Measurements from ENCODE around the gene CYTH2.
A peak's percentile ranks its signal among the peaks of the same experiment; 100 is the strongest.

Gene CYTH2

DNA sequence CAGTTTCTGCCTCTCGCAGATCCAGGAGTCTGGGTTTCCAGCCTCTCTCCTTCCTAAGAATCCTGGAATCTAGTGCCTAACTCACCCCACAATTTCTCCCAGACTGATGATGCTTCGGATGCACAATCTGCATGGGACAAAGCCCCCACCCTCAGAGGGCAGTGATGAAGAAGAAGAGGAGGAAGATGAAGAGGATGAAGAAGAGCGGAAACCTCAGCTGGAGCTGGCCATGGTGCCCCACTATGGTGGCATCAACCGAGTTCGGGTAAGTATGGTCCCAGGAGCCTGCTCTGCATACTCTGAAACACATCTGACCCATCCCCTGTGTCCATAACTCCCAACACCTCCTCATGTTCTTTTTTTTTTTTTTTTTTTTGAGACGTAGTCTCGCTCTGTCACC lies 22.6 kb upstream of the CYTH2 start:
- Mint-ChIP-seq H3K4me1 (peaks cover 41% of the 10 kb centered on the region), H3K27me3 (peaks cover 8% of the 10 kb centered on the region), H3K36me3 (peaks cover 17% of the 10 kb centered on the region), H3K9me3 (no peaks in the 10 kb centered on the region), H3K27ac (no peak overlapping the region), H3K4me3 (peak overlapping the region; percentile 95)

DNA sequence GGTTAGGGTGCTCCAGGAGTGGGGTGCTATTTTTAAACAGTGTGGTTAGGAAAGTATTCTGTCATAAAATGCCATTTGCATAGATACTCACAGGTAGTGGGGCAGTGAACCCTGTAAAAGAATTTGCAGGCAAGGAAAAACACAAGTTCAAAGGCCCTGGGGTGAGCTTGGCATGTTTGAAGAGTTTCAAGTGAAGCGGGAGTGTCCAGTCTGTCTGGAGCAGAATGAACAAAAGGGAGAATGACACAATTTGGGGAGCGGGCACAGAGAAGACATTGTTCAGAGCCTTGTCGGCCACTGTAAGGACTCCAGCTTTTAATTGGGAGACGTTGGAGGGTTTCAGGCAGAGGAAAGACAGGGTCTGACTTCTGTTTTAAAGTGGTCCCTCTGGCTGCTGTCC lies 20.6 kb upstream of the CYTH2 start:
- H3K27ac Mint-ChIP-seq = peak overlapping the region; percentile 57
- peaks cover 17% of the 10 kb centered on the region for H3K36me3 Mint-ChIP-seq
- peaks cover 34% of the 10 kb centered on the region for H3K4me1 Mint-ChIP-seq
- no peaks in the 10 kb centered on the region for H3K9me3 Mint-ChIP-seq
- peaks cover 6% of the 10 kb centered on the region for H3K27me3 Mint-ChIP-seq
- H3K4me3 Mint-ChIP-seq = peak overlapping the region; percentile 8

DNA sequence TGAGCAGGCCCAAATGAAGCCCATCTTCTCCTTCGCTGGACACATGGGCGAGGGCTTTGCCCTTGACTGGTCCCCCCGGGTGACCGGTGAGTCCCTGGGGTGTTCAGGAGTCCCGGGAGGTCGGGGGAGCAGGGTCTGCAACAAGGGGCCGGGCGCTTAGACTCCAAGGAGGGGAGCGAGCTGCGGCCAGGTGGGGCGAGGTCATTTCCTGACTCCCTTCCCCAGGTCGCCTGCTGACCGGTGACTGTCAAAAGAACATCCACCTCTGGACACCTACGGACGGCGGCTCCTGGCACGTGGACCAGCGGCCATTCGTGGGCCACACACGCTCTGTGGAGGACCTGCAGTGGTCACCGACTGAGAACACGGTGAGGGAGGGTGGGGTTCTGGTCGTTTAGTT lies 18.7 kb upstream of the CYTH2 start:
- no peaks in the 10 kb centered on the region for H3K9me3 Mint-ChIP-seq
- peaks cover 20% of the 10 kb centered on the region for H3K36me3 Mint-ChIP-seq
- H3K4me1 Mint-ChIP-seq = peaks cover 28% of the 10 kb centered on the region
- no peak overlapping the region for H3K27ac Mint-ChIP-seq
- no peaks in the 10 kb centered on the region for H3K27me3 Mint-ChIP-seq
- no peak overlapping the region for H3K4me3 Mint-ChIP-seq

DNA sequence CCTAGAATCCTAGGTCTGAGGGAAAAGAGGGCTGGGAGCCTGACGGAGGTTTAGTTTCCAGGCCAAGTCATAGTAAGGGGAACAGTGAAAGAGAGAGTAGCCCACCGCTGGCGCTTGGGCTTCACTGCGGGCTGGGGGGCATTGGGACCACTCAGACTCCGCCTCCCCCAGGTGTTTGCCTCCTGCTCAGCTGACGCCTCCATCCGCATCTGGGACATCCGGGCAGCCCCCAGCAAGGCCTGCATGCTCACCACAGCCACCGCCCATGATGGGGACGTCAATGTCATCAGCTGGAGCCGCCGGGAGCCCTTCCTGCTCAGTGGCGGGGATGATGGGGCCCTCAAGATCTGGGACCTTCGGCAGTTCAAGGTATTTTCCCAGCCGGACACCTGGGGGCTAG lies 18.3 kb upstream of the CYTH2 start:
- H3K4me3 Mint-ChIP-seq = no peak overlapping the region
- peaks cover 17% of the 10 kb centered on the region for H3K36me3 Mint-ChIP-seq
- H3K27me3 Mint-ChIP-seq = no peaks in the 10 kb centered on the region
- H3K4me1 Mint-ChIP-seq = peaks cover 24% of the 10 kb centered on the region
- H3K27ac Mint-ChIP-seq = no peak overlapping the region
- H3K9me3 Mint-ChIP-seq = no peaks in the 10 kb centered on the region

DNA sequence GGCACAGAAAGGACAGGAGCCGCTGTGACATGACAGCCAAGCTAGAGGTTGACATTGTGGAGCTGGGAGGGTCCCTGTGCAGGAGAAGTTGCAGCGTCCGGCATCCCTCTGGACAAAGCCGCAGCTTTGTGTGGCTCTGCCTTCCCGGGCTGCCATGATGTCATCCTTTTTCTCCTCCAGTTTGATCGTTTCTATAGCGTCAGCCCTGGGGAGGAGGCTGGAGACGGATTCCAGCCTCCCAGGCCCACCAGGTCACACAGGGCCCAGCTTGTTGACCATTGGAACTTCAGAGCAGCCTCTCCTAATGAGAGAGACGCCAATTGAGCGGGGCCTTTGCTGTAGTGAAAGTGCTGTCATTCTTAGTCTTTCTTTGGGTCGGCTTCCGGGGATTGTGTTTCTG lies 17.5 kb upstream of the CYTH2 start:
- Mint-ChIP-seq H3K4me1 (peaks cover 23% of the 10 kb centered on the region), H3K27ac (peak overlapping the region; percentile 77), H3K27me3 (no peaks in the 10 kb centered on the region), H3K36me3 (peaks cover 17% of the 10 kb centered on the region), H3K4me3 (no peak overlapping the region), H3K9me3 (no peaks in the 10 kb centered on the region)

DNA sequence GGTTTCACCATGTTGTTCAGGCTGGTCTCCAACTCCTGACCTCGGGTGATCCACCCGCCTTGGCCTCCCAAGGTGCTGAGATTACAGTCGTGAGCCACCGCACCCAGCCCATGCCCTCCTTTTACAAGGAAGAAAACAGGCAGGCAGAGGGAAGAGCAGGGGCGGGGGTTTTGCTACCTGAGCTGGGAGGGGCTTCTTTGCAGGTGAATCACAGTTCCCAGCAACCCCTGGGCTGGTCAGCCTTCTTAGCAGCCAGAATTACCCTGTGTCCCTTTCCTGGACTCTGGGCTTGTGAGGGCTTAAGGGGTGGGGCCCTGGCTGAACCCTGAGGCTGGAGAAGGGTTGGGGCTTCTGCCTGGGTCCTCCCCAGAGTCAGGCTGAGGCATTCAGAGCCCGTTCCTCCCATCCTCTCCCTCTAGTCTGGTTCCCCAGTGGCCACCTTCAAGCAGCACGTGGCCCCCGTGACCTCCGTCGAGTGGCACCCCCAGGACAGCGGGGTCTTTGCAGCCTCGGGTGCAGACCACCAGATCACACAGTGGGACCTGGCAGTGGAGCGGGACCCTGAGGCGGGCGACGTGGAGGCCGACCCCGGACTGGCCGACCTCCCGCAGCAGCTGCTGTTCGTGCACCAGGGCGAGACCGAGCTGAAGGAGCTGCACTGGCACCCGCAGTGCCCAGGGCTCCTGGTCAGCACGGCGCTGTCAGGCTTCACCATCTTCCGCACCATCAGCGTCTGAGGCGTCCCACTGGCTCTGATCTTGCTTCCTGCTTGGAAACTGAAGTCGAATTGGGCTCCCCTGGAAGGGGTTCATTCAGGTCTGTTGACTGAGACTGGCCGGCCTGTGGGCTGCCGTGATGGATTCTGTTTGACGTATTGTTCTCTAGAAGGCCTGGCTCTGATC lies 16.6 kb upstream of the CYTH2 start:
- Mint-ChIP-seq H3K27me3 (no peaks in the 10 kb centered on the region), H3K4me1 (peaks cover 21% of the 10 kb centered on the region), H3K27ac (no peak overlapping the region), H3K36me3 (peaks cover 15% of the 10 kb centered on the region), H3K4me3 (no peak overlapping the region), H3K9me3 (no peaks in the 10 kb centered on the region)

DNA sequence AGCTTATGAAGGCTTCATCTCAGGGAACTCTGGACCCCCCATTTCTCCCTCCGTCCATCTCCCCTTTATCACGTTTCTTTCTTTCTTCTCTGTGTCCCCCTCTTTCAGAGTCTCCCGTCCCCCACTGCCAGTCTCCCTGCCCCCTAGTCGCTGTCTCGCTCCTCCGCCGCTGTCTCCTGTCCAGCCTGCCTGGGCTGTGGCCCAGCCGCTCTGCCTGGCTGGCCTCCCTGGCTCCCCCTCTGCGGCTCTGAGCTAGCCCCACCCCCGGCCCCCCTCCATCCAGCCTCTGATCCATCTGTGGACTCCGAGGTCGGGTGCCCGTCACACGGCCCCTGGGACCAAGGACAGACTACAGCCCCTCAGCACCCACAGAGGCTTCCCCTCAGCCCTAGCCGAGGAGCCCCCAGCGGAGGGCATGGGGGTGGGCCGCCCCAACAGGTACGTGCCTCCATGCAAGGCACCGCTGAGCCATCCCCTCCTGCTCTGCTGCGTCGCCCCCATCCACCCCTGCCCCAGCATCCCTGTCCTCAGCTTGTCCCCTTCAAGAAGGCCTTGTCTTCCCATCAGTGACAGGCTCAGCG lies 14.9 kb upstream of the CYTH2 start:
- Mint-ChIP-seq H3K9me3 (no peaks in the 10 kb centered on the region), H3K27me3 (no peaks in the 10 kb centered on the region), H3K4me3 (no peak overlapping the region), H3K27ac (no peak overlapping the region), H3K36me3 (peaks cover 7% of the 10 kb centered on the region), H3K4me1 (peaks cover 11% of the 10 kb centered on the region)

DNA sequence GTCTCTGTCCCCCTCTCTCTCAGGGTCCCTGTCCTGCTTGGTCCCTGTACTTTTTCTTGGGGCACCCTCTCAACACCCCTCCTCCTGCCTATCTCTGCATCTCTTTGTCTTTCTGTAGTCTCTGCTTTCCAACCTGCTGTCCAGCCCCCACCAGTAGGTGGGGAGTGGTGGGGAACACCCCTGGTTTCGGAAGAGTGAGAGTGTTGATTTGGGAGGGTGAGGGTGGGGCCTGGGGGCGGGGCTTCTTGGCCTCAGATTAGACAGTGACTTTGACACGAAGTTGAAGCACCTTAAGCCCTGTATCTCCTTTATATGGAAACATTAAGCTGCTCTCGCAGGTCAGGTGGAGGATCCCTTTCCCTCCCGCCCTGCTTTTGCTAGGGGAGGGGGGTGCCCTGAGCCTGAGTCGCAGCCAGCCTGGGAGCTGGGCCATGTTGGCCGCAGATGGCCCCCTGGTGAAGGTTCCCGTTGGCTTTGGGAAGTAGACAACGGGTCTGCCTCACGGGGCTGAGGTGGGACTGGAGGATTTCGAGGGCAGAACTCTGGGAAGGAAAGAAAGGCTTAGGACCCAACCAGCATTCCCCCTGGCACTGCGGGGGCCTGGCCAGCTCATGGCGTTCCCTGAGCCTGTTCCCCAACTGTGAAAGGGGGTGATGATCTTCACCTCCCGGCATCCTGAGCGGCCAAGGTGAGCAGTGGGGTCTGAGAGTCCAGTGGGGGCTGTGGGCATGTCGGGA lies 13.8 kb upstream of the CYTH2 start, which contains the start of gene KCNJ14:
Gene KCNJ14, plus strand, starts transcription at position 404 of the 737 bp plus-strand sequence. CDS start 6,151 bp downstream, outside the sequence.
- Mint-ChIP-seq H3K27me3 (no peaks in the 10 kb centered on the region), H3K4me1 (peaks cover 11% of the 10 kb centered on the region), H3K27ac (no peak within 1 kb of the TSS), H3K36me3 (peaks cover 7% of the 10 kb centered on the region), H3K4me3 (no peak within 1 kb of the TSS), H3K9me3 (no peaks in the 10 kb centered on the region)

DNA sequence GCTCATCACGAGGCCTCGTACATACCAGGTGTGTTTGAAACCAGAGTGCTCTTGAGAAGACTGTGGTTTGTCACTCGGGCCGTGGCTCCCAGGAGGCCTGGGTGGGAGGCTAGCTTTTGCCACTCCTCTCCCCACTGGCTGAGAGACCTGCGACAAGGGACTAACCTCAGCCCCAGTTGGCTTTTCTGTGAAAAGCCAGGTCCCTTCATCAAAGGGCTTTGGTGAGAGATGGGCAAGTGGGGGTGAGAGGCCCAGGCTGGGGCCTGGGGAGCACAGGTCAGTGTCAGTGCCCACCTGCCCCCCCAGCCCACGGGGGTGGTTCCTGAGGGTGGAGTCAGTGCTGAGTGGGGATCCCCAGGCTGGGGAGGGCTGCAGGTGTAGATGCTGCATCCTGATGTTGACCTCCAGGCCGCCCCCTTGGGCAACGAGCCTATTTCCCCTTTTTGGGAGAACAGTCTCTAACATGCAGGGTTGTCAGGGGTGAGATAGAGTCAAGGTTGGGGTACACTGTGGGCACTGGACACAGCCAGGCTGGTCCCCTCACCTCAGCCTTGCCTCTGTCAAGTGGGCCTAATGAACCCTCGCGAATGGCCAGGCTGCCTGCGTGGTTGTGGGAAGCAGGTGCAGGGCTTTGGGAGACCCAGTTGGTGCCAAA lies 13.1 kb upstream of the CYTH2 start:
- Mint-ChIP-seq H3K9me3 (no peaks in the 10 kb centered on the region), H3K27ac (no peak overlapping the region), H3K4me1 (peaks cover 11% of the 10 kb centered on the region), H3K4me3 (no peak overlapping the region), H3K27me3 (no peaks in the 10 kb centered on the region), H3K36me3 (peaks cover 7% of the 10 kb centered on the region)

DNA sequence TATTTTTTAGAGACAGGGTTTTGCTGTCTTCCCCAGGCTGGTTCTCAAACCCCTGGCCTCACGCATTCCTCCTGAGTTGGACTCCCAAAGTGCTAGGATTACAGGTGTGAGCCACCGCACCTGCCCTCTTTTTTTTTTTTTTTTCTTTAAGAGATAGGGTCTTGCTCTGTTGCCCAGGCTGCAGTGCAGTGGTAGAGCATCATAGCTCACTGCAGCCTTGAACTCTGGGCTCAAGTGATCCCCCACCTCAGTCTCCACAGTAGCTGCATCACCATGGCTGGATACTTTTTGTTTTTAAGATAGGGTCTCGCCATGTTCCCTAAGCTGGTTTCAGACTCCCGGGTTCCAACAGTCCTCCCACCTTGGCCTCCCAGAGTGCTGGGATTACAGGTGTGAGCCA lies 12.3 kb upstream of the CYTH2 start:
- H3K4me3 Mint-ChIP-seq = no peak overlapping the region
- H3K27ac Mint-ChIP-seq = no peak overlapping the region

DNA sequence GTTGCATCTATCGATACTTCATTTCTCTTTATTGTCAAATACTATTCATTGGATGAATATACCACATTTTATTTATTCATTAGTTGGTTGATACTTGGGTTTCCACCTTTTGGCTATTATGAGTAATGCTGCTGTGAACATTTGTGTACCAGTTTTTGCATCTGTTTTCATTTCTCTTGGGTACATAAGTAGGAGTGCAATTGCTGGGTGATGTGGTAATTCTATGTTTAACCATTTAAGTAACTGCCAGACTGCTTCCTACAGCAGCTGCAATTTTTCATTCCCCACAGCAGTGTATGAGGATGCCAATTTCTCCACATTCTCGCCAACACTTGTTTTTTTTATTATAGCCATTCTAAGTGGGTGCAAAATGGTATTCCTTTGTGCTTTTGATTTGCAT lies 11.2 kb upstream of the CYTH2 start:
- H3K9me3 Mint-ChIP-seq = no peaks in the 10 kb centered on the region
- peaks cover 6% of the 10 kb centered on the region for H3K36me3 Mint-ChIP-seq
- peaks cover 11% of the 10 kb centered on the region for H3K4me1 Mint-ChIP-seq
- no peaks in the 10 kb centered on the region for H3K27me3 Mint-ChIP-seq
- H3K27ac Mint-ChIP-seq = no peak overlapping the region
- no peak overlapping the region for H3K4me3 Mint-ChIP-seq

More for the DNA sequence above, 12.3 kb upstream of the CYTH2 start:
- Mint-ChIP-seq H3K9me3 (no peaks in the 10 kb centered on the region), H3K36me3 (peaks cover 4% of the 10 kb centered on the region), H3K4me1 (peaks cover 11% of the 10 kb centered on the region), H3K27me3 (no peaks in the 10 kb centered on the region)

DNA sequence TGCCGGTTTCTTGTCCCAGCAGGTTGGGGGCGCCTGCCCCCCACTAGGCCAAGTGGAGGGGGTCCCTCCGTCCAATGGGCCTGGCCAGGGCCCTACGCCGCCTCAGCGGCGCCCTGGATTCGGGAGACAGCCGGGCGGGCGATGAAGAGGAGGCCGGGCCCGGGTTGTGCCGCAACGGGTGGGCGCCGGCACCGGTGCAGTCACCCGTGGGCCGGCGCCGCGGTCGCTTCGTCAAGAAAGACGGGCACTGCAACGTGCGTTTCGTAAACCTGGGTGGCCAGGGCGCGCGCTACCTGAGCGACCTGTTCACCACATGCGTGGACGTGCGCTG lies 7.6 kb upstream of the CYTH2 start:
- no peak overlapping the region for H3K4me3 Mint-ChIP-seq
- peaks cover 3% of the 10 kb centered on the region for H3K36me3 Mint-ChIP-seq
- no peaks in the 10 kb centered on the region for H3K27me3 Mint-ChIP-seq
- H3K4me1 Mint-ChIP-seq = peaks cover 4% of the 10 kb centered on the region
- H3K27ac Mint-ChIP-seq = no peak overlapping the region
- no peaks in the 10 kb centered on the region for H3K9me3 Mint-ChIP-seq

DNA sequence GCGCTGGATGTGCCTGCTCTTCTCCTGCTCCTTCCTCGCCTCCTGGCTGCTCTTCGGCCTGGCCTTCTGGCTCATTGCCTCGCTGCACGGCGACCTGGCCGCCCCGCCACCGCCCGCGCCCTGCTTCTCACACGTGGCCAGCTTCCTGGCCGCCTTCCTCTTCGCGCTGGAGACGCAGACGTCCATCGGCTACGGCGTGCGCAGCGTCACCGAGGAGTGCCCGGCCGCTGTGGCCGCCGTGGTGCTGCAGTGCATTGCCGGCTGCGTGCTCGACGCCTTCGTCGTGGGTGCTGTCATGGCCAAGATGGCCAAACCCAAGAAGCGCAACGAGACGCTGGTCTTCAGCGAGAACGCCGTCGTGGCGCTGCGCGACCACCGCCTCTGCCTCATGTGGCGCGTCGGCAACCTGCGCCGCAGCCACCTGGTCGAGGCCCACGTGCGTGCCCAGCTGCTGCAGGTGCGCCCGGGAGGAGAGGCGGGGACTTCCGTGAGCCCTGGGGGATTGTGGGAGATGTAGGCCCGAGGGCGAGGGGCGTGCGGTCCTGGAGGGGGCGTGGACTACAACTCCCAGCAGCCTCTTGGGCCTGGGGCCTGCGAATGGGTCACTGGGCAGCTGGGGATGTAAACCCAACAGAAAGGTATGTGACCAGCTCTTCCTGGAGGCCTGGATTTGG lies 7.0 kb upstream of the CYTH2 start:
- H3K4me3 Mint-ChIP-seq = no peak overlapping the region
- no peaks in the 10 kb centered on the region for H3K27me3 Mint-ChIP-seq
- no peaks in the 10 kb centered on the region for H3K9me3 Mint-ChIP-seq
- H3K36me3 Mint-ChIP-seq = peaks cover 3% of the 10 kb centered on the region
- H3K27ac Mint-ChIP-seq = no peak overlapping the region
- peaks cover 4% of the 10 kb centered on the region for H3K4me1 Mint-ChIP-seq

DNA sequence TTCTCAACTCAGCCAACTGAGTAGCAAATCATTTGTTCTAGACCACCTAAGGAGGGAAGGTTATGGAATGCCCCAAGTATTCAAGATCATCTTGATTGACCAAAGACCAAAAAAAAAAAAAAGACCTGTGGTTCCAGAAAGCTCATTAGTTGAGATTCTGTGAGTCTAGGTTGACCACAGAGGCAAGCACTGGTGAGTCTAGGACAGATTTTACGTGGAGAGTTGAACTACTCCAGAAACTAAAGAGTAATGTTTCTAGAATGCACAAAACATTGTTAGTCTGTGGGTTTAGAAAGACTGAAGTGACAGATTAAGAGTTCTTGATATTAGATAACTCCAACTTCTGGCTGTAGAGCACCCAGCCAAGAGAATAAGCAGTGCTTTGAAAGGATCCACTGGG lies 4.0 kb upstream of the CYTH2 start:
- no peaks in the 10 kb centered on the region for H3K27me3 Mint-ChIP-seq
- no peaks in the 10 kb centered on the region for H3K9me3 Mint-ChIP-seq
- no peak overlapping the region for H3K4me3 Mint-ChIP-seq
- no peak overlapping the region for H3K27ac Mint-ChIP-seq
- H3K36me3 Mint-ChIP-seq = peaks cover 1% of the 10 kb centered on the region
- peaks cover 19% of the 10 kb centered on the region for H3K4me1 Mint-ChIP-seq

Measured in activated naive CD4-positive, alpha-beta T cell treated with anti-CD3 and anti-CD28 coated beads, Interleukin-2, amount 50 U/mL, for 24 hours (primary cell).